Neutrophil (primary cell): ENCODE results near the gene CCDC185.

ENCODE experiments used
- H3K27ac ChIP-seq: fragments of 200-600 bp; sonication (generic); 2 replicates; pipeline ENCODE4 v1.5.1; 2016; ENCODE audit warnings: mild to moderate bottlenecking, moderate library complexity
- H3K27me3 ChIP-seq: fragments of 200-600 bp; sonication (generic); 2 replicates; pipeline ENCODE4 v1.6.0; 2016; ENCODE audit warnings: mild to moderate bottlenecking
- H3K36me3 ChIP-seq: fragments of 200-600 bp; sonication (generic); 2 replicates; pipeline ENCODE4 v1.5.1; 2017
- H3K4me1 ChIP-seq, 2 experiments: fragments of 200-600 bp in 1 of 2; sonication (generic) in 1 of 2; 1 replicate in 1 of 2; 2 replicates in 1 of 2; pipeline versions ENCODE4 v1.5.1 to v1.6.1; 2013 to 2016; ENCODE audit warnings: low read depth in 1 of 2, low read length in 1 of 2, mild to moderate bottlenecking in 1 of 2, moderate library complexity in 1 of 2; ENCODE audit not compliant: control insufficient read depth in 1 of 2, insufficient read depth in 1 of 2
- H3K4me3 ChIP-seq, 2 experiments: fragments of 200-600 bp in 1 of 2; sonication (generic) in 1 of 2; 1 replicate in 1 of 2; 2 replicates in 1 of 2; pipeline ENCODE4 v1.5.1; 2013 to 2016; ENCODE audit warnings: low read depth in 1 of 2, low read length in 1 of 2, mild to moderate bottlenecking in 1 of 2, moderate library complexity in 1 of 2
- H3K9me3 ChIP-seq: fragments of 200-600 bp; sonication (generic); 2 replicates; pipeline ENCODE4 v1.5.1; 2016
- CTCF ChIP-seq: fragments of 200-600 bp; sonication (generic); IDR thresholded peaks from 2 replicates; pipeline ENCODE4 v1.5.1; 2016; ENCODE audit warnings: antibody characterized with exemption

CCDC185 gene

GRCh38 chr1:223423641-223424233 lies 30.5 kb downstream of the CCDC185 start:
- TF ChIP-seq CTCF = no peak
- H3K4me1 ChIP-seq = no peaks in the 10 kb centered on the region

GRCh38 chr1:223425550-223425949 lies 32.3 kb downstream of the CCDC185 start:
- no peak for TF ChIP-seq CTCF
- H3K9me3 ChIP-seq = no peaks in the 10 kb centered on the region
- no peak overlapping the region for H3K4me3 ChIP-seq
- H3K27ac ChIP-seq = no peak overlapping the region
- H3K36me3 ChIP-seq = no peaks in the 10 kb centered on the region
- H3K27me3 ChIP-seq = peaks cover 10% of the 10 kb centered on the region
- no peaks in the 10 kb centered on the region for H3K4me1 ChIP-seq

More at GRCh38 chr1:223423641-223424233, 30.5 kb downstream of the CCDC185 start:
- no peak overlapping the region for H3K4me3 ChIP-seq
- H3K27ac ChIP-seq = no peak overlapping the region
- peaks cover 10% of the 10 kb centered on the region for H3K27me3 ChIP-seq
- H3K9me3 ChIP-seq = no peaks in the 10 kb centered on the region
- no peaks in the 10 kb centered on the region for H3K36me3 ChIP-seq

- Histone ChIP-seq H3K36me3 (no peaks in the 10 kb centered on the region), H3K4me3 (no peak overlapping the region), H3K4me1 (no peaks in the 10 kb centered on the region), H3K27me3 (peaks cover 7% of the 10 kb centered on the region), H3K27ac (no peak overlapping the region), H3K9me3 (no peaks in the 10 kb centered on the region)
- no peak for TF ChIP-seq CTCF
Measured at GRCh38 chr1:223426936-223427335, 33.7 kb downstream of the CCDC185 start.

- no peak overlapping the region for H3K27ac ChIP-seq
- no peaks in the 10 kb centered on the region for H3K4me1 ChIP-seq
- no peaks in the 10 kb centered on the region for H3K36me3 ChIP-seq
- TF ChIP-seq CTCF = no peak
- H3K4me3 ChIP-seq = no peak overlapping the region
- H3K9me3 ChIP-seq = no peaks in the 10 kb centered on the region
- H3K27me3 ChIP-seq = no peaks in the 10 kb centered on the region
Measured at GRCh38 chr1:223429313-223429731, 36.1 kb downstream of the CCDC185 start.

GRCh38 chr1:223429821-223430220 lies 36.6 kb downstream of the CCDC185 start:
- no peak for TF ChIP-seq CTCF
- Histone ChIP-seq H3K9me3 (no peaks in the 10 kb centered on the region), H3K36me3 (no peaks in the 10 kb centered on the region), H3K27me3 (no peaks in the 10 kb centered on the region), H3K4me1 (no peaks in the 10 kb centered on the region), H3K4me3 (no peak overlapping the region), H3K27ac (no peak overlapping the region)

- Histone ChIP-seq H3K27me3 (no peaks in the 10 kb centered on the region), H3K9me3 (no peaks in the 10 kb centered on the region), H3K4me3 (no peak overlapping the region), H3K4me1 (no peaks in the 10 kb centered on the region), H3K36me3 (no peaks in the 10 kb centered on the region), H3K27ac (no peak overlapping the region)
- no peak for TF ChIP-seq CTCF
Measured at GRCh38 chr1:223430236-223430635, 37.0 kb downstream of the CCDC185 start.
